NAMALWA (cell line): Measurements from ENCODE around the gene GLUD1.
"Not testable (repeated sequence)": the region's sequence is repeated elsewhere in the genome, so short reads cannot be mapped to it uniquely, and the experiment has no call there.

Source experiments
- DNase-seq: peaks from one replicate; pipeline ENCODE4 v3.0.0-alpha.2; 2015; ENCODE audit warnings: low spot score

GLUD1 gene

DNA sequence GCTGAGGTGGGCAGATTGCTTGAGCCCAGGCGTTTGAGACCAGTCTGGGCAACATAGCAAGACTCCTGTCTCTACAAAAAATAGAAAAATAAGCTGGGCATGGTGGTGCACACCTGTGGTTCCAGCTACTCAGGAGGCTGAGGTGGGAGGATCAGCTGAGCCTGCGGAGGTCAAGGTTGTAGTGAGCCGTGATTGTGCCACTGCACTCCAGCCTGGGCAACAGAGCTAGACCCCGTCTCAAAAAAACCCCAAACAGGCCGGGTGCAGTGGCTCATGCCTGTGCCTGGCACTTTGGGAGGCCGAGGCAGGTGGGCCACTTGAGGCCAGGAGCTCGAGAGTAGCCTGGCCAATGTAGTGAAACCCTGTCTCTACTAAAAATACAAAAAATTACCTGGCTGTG is 51.1 kb downstream of the GLUD1 start:
- DNase-seq, result not testable (repeated sequence)

- no peak for DNase-seq
These were observed 55.9 kb downstream of the GLUD1 start for GRCh38 chr10:87038786-87039185.

DNA sequence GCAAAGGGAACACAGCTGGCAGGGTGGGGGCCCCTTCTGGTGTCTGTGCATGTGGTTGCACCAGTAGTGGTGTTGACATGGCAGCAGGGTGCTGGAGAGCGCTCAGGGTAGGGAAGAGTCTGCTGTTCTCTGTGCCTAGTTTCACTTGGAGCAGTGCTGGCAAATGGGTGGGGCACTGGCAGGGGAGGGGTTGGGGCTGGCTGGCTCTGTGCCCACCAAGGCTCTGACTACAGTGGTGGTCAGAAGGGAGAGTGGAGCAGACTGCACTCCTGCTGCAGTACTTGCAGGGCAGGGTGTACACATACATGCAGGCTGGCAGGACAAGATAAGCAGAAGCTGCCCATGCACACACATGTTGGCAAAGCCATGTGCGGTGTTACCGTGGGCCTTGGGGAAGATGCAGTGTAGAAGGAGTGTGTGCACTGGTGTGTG is 56.3 kb downstream of the GLUD1 start:
- DNase-seq, result no peak

DNA sequence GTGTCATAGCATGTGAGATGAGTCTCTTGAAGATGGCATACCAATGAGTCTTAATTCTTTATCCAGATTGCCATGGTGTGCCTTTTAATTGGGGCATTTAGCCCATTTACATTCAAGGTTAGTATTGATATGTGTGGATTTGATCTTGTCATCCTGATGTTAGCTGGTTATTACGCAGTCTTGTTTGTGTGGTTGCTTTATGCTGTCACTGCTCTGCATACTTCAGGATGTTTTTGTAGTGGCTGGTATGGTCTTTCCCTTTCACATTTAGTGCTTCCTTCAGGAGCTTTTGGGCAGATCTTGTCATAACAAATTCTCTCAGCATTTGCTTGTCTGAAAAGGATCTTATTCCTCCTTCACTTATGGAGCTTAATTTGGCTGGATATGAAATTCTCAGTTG is 58.0 kb downstream of the GLUD1 start:
- DNase-seq, result no peak

DNA sequence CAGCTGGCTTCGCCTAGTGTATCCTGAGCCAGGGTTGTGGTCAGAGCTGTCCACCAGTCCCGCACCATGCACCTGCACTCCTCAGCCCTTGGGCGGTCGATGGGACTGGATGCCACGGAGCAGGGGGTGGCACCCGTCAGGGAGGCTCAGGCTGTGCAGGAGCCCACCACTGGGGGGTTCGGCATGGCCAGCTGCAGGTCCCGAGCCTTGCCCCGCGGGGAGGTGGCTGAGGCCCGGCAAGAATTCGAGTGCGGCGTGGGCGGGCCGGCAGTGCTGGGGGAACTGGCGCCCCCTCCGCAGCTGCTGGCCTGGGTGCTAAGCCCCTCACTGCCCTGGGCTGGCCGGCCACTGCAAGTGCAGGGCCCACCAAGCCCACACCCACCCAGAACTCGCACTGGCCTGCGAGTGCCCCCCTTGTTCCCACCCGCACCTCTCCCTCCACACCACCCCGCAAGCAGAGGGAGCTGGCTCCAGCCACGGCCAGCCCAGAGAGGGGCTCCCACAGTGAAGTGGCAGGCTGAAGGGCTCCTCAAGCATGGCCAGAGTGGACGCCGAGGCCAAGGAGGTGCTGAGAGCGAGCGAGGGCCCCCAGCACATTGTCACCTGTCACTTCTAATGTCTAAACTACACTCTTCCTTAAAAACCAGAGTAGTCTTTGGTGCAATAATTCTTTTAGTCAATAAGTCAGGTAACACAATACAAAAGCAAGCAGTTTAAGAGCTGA is 63.6 kb downstream of the GLUD1 start:
- no peak for DNase-seq

- DNase-seq, result not testable (repeated sequence)
These were observed 64.2 kb downstream of the GLUD1 start for GRCh38 chr10:87030419-87030818.

DNA sequence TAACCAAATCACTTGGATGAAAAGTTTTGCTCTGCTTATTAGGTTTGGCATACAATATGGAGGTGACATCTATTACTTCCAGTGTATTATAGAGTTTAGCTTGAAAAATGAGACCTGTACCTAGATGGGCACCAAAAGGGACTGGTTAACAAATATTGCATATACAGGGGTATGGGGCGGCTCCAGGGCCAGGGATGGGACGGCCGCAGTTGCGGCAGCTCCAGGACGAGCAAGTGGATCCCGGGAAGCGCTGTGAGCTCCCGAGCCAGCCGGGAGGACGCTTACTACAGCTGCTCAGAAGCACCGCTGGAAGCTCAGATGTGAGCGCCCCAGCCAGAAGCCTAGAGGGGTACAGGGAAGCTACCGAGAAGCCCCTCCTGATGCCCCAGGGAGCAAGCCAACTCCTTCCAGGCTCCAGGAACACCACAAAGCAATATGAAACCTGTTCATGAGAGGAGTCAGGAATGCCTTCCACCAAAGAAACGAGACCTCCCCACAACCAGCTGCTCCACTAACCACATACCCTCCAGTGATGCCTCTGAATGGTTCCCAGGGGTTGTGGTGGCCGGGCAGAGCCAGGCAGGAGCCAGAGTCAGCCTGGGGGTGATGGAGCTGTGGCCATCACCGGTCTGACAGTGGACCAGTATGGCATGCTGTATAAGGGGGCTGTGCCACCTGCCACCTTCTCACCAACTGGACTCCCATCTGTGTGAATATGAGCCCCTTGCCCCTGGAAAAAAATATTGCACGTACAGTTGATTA is 67.7 kb downstream of the GLUD1 start:
- DNase-seq, result not testable (repeated sequence)

GRCh38 chr10:87025285-87025958 is 69.2 kb downstream of the GLUD1 start:
- DNase-seq, result not testable (repeated sequence)

GRCh38 chr10:87020056-87020455 is 74.6 kb downstream of the GLUD1 start, which contains the start of gene FAM25A:
TSS of gene FAM25A (plus strand) at chr10:87020294. CDS start at chr10:87020325, 31 bp downstream.
- DNase-seq, result not testable (repeated sequence)

DNA sequence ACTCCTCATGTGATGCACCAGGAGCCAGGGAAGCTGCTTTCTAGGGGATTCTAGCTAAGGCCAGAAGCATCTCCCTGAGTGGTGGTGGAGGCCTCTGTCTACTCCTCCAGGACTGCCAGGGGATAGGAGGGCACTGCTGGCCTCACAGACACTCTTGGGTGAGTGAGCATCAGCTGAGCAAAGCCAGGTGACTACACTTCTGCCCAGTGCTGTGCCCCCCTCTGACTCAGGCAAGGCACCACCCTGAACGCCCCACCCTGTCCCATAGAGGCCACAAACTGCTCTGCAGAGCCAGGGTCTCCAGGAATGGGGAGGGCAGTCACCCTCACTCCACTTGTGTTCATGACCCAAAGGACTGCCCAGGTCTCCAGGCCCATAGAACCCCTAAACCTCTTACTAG is 75.1 kb downstream of the GLUD1 start:
- DNase-seq, result not testable (repeated sequence)

DNA sequence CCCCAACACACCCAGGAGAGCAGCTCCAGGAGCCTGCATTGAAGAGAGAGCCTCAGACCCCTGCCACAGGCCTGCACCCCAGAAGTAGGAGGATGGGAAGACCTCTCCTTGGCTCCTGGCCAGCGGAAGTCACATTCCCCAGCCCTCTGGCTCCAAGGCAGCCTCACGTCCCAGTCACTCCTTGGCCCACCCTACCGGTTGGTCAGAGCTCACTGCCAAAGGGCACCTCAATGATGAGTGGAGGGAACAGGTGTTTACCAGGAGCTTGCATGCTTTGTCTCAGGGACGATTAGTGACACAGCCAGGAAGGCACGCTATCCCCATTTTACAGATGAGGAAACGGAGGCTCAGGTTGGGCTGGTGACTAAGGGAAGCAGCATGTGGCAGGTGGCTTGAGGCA is 75.6 kb downstream of the GLUD1 start:
- not testable (repeated sequence) for DNase-seq

DNA sequence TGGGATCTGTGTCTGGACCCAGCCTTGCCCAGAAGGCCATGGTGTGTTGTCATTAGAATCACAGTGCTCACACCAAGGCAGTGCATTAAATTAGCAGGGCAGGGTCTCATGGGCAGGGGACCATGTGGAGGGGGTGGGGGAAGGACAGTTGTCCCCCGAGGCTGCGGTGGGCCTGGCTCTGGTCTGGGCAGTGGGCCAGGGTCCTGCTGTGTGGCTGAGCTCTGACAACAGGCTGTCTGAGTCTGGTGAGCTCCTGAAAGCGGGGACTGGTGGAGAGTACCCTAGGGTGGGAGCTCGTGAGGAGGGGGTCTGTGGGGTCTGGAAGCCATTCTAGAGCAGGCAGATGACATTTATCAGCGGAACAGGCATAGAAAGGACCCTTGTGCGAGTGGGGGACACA is 76.5 kb downstream of the GLUD1 start:
- not testable (repeated sequence) for DNase-seq

DNA sequence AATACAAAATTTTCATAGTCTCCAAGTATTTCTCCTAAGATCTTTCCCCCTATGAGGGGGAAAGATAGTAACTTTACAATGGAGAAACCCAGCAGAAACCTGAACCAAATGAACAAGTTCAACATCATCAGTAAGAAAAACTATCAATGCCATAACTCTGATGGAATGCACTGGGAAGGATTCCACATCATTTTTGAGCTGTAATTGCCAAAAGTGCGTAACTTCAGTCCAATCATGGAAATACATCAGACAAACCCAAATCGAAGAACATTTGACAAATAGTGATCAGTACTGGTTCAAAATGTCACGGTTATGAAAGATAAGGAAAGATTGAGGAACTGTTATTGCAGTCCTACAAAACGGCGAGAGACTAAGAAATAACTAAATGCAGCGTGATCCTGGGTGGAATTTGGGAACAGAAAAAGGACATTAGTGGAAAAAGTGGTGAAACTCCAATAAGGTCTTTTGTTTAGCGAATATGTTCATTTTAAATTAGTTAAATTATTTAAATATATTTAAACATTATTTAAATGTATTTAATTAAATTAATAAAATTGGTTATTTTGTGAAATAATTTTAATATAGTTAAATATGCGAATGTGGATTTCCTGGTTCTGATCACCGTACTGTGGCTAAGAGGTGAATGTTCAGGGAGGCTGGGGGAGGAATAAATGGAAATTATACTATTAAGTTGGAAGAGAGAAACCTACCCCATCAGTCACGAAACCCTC is 79.5 kb downstream of the GLUD1 start:
- DNase-seq, result not testable (repeated sequence)

GRCh38 chr10:87013528-87013927 is 81.1 kb downstream of the GLUD1 start:
- DNase-seq, result not testable (repeated sequence)

- DNase-seq, result not testable (repeated sequence)
These were observed 85.4 kb downstream of the GLUD1 start for GRCh38 chr10:87009134-87009696.

- DNase-seq, result not testable (repeated sequence)
These were observed 86.3 kb downstream of the GLUD1 start for GRCh38 chr10:87008303-87008702.

- not testable (repeated sequence) for DNase-seq
These were observed 87.0 kb downstream of the GLUD1 start for GRCh38 chr10:87007674-87008073.

GRCh38 chr10:87007124-87007523 is 87.5 kb downstream of the GLUD1 start:
- DNase-seq, result not testable (repeated sequence)

GRCh38 chr10:87000491-87000890 is 94.2 kb downstream of the GLUD1 start:
- DNase-seq, result no peak
